DLD1 (cell line): Measurements from ENCODE around the gene PKD1L1.
"Not testable (repeated sequence)": the region's sequence is repeated elsewhere in the genome, so short reads cannot be mapped to it uniquely, and the experiment has no call there.

ENCODE experiments used
- in situ Hi-C: cut with HindIII; loops from 2 replicates; pipeline ENCODE4 v1.10.0; 2017; ENCODE audit warnings: low sequenced_read_pairs

PKD1L1 gene

GRCh38 chr7:47940088-47941013 lies 7.9 kb downstream of the PKD1L1 start:
- in situ Hi-C loops: no loop called here

DNA sequence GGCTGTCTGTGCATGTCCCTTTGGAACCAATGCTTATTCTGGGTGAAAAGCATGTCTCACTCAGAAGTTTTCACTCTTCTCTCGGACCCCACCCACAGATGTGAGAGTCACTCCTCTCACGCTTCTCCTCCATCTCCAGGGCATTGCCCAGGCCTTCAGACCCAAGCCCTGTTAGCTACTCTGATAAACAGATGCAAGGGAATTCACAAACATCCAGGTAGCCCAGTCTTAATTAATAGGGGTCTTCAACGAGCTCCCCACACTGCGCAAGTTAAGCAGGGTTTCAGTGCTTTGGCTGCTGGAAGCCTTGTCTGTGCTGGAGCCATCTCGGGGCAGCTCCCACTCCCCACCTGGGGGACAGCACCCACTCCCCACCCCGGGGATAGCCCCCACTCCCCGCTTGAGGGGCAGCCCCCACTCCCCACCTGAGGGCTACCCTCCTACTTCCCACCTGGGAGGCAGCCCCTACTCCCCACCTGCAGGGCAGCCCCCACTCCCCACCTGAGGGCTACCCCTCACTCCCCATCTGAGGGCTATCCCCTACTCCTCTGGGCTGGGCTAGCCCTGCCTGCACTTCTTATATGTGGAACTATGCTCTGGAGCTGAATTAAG lies 8.7 kb downstream of the PKD1L1 start:
- in situ Hi-C loops: no loop called here

DNA sequence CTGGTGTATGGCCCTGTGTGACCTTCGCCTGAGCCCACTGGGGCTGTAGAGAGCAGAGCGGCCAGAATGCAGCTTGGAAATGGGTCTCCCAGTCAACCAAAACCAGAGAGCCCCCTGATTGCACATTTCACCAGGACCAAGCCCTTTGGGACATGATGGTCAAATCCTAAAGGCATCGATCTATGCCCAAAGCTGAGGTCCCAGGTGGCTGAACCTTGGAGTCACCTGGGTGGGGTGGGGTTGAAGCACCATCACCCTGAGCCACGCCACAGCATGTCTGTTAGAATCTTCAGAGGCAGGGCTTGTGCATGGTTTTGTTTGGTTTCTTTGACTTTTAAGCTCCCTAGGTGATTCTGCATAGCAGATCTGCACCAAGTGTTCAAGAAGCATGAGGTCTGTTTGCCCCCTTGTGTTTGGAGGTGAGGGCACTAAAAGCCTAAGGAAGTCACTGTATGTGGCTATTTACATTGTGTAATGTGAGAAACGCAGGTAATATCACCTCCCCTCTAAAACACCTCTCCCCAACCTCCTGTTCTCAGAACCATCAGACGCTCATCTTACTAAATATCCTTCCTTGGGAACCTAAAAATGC lies 9.6 kb downstream of the PKD1L1 start:
- in situ Hi-C loops: no loop called here

DNA sequence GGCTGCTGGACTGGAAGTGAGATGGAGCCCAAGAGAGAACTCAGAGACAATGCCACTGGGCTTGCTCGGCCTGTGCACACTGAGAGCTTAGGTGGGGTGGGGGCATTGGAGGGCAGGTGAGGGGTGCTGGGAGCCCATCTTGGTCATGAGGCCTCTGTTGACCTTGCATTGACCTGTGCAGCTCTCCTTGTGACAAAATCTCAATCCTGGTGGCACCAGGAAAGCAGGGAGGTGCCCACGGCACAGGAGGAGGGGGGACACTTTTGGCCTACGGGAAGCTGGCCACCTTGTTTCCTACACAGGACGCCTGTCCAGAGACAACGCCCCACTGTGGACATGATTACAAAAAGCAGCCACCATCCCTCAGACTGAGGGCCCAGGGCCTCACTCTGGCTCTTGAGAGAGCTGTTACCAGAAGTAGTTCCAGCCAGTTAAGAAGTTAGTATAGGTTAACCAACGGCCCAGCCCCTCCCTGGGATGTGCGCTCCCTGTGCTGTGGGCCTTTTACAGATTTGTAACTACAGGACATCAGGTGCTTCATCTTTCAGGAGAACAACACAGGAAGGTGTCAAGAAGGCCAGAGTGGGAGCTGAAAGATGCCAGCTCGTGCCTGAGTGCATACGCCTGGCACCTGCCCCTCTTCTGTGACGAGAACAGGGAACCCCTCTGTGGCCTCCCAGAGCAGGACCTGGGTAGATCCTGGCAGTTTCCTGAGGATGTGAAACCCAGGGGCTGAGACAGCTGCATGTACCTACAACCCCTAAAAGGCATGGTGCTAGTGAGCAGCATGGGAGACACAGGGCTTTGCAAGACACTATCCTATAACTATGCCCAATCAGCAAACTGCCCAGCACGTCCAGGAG lies 10.3 kb downstream of the PKD1L1 start:
- in situ Hi-C loops: no loop called here

GRCh38 chr7:47937065-47937687 lies 11.1 kb downstream of the PKD1L1 start:
- in situ Hi-C loops: no loop called here

GRCh38 chr7:47936323-47936722 lies 11.9 kb downstream of the PKD1L1 start:
- in situ Hi-C loops: no loop called here

DNA sequence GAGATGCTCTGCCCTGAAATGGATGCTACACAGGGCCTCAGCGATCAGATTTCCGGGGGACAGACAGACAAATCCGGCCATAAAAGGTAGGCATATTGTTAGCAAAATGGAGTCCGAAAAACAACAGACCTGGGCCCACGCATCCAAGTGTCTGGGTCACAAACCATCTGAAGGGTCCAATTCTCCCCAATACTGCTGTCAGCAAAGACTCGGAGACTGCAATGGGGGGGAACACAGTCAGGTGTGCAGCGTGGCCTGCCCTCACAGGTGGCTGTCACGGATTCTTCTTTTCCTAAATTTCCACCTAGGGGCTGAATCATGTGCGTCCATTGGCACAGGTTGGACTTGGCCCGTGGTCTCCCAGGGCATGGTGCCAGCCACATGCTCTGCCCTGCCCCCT lies 12.9 kb downstream of the PKD1L1 start:
- in situ Hi-C loops: no loop called here

DNA sequence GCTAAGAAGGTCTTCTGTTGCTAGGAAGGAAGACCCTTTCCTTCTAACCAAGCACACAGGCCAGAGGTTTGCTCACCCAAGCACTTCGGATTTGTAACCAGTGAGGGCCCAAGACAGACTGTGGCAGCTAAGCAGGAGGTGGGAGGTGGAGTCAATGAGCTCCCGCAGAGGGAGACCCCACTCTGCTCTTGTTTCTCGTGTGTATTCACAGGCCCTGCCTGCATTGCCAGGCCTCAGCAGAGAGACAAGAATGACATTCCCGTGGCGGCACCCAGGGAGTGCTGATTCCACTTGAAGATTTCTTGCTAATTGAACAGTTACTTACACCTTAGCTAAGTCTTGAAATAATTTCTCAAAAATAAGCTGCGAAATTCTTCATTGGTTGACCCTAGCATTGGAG lies 13.4 kb downstream of the PKD1L1 start:
- in situ Hi-C loops: no loop called here

GRCh38 chr7:47933215-47933614 lies 15.1 kb downstream of the PKD1L1 start:
- in situ Hi-C loops: no loop called here

- in situ Hi-C loops: no loop called here
These were observed 15.7 kb downstream of the PKD1L1 start for GRCh38 chr7:47932466-47933037.

- in situ Hi-C loops: no loop called here
These were observed 16.2 kb downstream of the PKD1L1 start for GRCh38 chr7:47932016-47932415.

DNA sequence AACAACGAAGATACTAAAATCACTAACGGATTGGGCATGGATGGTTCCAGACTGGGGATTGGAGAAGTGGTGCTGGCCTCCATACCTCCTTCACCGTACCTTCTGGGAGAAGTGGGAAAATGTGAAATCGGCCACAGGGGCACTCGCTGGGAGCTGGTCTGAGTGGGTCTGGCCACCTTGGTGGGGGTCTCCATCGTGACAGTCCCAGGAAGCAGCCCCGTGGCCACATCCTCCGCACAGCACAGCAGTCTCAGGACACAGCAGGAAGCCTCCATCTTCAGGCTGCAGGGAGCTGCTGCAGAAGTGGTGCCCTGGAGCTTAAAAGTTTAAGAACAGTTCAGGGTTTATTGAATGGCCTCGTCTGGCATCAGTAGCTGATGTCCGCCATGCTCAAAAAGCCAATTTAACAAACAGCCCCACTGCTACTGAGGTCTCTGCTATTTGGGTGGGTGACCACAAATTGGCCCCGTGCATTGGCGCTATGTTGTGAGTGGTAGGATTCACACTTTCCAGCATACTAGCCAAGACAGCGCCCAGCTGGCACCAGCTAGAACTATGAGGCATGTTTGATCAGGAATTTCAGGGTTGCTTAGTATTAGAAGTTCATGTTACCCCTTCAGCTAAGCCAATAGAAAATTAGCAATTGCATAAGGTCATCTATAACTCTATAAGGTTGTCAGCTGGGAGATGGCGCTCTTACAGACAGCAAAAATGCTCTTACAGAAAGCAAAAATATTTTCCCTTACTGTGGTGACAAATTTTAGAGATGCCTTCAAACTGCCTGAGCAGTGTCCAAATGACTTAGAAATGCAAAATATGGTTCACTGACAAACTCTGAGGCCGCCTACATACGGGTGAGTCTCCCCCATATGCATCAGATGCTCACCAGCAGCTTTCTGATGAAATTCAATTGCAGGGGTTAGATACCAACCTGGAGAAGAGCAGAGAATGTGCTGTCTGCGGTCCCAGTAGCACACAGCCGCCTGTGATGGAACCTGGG lies 17.0 kb downstream of the PKD1L1 start:
- in situ Hi-C loops: no loop called here

DNA sequence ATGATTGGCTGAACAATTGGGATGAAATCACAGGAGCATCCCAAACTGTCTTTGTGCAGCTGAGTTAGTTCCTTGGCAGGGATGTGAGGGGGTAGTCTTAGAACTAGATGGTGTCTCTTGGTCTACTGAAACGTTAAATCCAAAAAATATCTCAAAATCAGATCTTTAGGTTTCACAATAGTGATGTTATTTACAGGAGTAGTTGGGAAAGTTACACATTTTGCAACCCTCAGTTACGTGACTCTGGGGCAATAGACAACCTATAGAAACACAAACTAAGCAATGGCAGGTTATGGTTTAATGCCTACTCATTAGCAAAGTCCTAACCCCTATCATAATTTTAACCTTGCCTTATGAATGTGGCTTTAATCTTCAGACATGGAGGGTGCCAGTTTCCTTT lies 24.0 kb downstream of the PKD1L1 start:
- in situ Hi-C loops: no loop called here

GRCh38 chr7:47923081-47923875 lies 25.0 kb downstream of the PKD1L1 start:
- in situ Hi-C loops: not testable (repeated sequence)

- in situ Hi-C loops: not testable (repeated sequence)
These were observed 31.8 kb downstream of the PKD1L1 start for GRCh38 chr7:47916514-47916913.

- in situ Hi-C loops: no loop called here
These were observed 32.7 kb downstream of the PKD1L1 start for GRCh38 chr7:47915616-47915976.

DNA sequence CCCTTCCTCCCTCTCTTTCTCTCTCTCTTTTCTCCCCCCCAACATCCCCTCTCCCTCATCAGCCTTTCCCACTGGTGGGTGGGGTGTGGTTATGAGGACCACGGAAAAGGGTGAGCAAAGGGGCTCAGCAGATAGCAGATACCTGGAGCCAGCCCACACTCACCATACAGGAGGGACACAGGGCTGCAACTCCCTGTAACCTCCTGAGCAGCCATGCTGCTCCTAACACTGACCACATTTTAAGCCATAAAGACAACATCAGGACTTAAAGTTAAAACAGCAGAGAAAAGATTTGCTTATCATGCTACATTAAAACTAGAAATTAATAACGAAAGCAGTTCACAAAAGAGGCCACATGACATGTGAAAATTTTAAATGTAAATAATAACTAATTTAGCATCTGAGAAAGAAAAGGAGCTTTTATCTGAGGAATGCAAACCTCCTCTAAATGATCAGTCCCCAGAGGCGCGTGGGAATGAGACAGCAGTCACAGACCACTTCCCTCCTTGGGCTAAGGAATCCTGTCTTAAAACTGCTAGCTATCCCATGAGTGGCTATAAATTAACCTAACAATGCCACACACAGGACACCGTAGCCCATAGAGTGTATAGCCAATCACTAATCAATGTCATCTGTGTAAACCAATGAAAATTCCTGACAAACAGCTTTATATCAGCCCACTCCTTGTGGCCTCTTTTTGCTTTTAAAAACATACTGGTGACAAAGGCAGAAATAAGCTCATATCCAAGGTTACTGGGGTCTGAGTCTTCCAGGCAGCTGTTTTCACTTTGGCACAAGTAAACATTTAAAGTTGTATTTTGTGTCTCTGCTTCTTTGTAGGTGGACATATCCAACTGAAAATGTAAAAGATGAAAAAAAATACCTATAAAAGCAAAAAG lies 33.3 kb downstream of the PKD1L1 start:
- in situ Hi-C loops: no loop called here
